Lung microvascular endothelial cell (primary cell): Measurements from ENCODE around the gene RBFOX1. TPM values are rescaled to one million over a fixed set of nuclear protein-coding genes. Genes with fewer than 3 reads are reported as not detected.

ENCODE experiments used
- DNase-seq, 2 donors: peaks; one replicate each; pipeline versions ENCODE4 v3.0.0 to v3.0.0-alpha.2; 2010; ENCODE audit warnings: low read depth in 2 of 2
- total RNA-seq: library from RNA; depleted of rRNA; stranded (reverse); fragments of >200 nt; gene quantifications from 2 replicates; pipeline ENCODE4 v1.2.1, GENCODE V29; 2014

Gene RBFOX1
- total RNA-seq, result not detected in 2 replicates

DNA sequence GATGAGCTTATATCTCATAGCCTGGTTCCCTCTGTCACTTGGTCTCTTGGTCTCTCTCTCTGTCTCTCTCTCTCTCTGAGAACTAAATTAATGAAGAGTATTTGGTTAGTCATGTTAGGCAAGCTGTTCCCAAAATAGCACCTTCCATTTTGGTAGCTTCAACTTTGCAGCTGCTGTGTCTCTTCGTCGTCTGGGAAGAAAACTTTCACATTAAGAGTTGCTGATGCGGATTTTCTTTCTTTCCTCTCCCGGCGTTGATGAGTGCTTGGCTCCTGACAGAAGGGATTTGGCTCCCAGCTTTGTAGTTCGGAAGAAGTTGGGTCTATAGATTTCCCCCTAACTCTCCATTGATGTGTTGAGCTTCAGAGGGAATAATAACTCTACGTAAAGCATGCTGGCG, at the start of gene RBFOX1:
RBFOX1 (plus strand) TSS at position 235 of the 400 bp plus-strand sequence.
- no peak for DNase-seq

DNA sequence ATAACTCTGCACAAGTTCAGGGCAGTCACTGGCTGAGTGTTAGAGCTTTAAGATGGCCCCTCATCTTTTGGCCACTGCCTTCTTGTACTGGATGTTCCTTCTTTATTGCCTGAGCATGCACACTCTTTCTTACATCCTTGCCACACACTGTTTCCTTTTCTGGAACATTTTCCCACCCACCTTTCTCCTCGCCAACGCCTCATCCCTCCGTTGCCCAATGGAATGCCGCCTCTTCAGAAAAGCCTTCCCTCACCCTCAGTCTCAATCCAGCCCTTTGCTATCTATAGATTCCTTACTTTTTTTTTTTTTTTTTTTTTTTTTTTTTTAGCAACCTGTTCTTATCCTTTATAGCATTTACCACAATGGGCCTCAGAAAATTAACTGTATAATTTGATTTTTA, 47.9 kb upstream of the RBFOX1 start:
- DNase-seq, result no peak

DNA sequence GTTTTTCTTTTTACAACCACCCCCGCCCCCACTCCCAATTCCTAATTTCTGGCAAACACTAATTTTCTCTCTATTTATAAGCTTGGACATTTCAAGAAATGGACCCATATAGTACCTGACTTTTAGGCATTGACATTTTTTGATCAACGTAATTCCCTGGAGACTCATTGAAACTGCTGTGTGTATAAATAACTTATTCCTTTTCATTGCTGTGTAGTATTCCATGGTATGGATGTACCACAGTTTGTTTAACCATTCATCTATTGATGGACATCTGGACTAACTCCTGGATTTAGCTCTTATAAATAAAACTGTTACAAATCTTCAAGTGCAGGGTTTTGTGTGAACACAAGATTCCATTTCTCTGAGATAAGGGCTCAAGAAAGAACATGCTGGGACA, 47.1 kb upstream of the RBFOX1 start:
- DNase-seq, result no peak

DNA sequence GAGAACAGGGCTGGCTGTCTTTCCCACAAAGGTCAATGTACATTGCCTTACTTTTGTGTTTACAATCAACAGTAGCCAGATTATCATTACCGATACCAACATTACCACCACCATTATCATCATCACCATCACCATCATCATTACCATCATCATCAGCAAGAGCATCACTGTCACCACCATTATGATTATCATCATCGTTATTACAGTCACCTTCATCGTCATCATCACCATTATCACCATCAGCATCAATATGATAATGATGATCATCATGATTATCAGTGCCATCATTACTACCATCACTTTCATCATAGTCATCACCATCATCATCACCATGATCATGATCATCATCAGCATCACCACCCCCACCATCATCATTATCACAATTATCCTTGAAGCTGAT, 43.3 kb upstream of the RBFOX1 start:
- DNase-seq, result no peak

DNA sequence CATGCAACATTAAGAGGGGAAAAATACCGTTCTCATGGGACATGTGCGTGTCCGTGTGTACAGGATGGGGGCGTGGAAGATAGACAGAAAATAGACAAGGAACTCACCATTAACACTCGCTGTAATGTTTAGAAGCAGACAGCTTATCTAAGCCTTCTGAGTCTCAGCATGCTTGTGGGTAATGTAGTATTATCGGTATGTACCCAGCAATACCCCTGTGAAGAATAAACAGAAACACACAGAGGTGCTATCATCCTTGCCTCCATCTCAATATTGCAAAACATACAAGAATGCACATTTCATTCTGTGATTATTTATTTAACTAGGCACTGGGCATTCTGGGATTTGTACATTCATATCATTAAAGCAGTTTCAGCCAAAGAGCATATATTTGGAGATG, 42.0 kb upstream of the RBFOX1 start:
- DNase-seq, result no peak

DNA sequence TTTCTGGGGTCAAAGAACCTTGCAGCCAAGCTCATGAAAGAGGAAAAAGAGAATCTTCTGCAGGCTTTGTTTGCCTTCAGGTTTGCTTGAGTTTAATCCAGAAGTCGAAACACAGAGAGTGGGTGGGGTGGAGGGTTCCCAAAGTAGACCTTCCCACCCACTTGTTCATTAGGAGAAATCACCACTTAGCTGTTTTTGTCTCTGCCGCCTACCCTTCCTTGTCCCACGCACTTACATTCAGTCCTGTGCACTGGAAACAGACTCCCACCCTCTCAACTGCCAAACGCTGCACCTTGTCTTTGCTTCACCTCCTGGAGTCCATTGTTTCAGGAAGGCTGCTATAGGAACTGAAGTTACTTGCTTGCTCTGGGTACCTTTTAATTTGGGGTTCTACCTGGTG, 38.6 kb upstream of the RBFOX1 start:
- DNase-seq, result no peak

DNA sequence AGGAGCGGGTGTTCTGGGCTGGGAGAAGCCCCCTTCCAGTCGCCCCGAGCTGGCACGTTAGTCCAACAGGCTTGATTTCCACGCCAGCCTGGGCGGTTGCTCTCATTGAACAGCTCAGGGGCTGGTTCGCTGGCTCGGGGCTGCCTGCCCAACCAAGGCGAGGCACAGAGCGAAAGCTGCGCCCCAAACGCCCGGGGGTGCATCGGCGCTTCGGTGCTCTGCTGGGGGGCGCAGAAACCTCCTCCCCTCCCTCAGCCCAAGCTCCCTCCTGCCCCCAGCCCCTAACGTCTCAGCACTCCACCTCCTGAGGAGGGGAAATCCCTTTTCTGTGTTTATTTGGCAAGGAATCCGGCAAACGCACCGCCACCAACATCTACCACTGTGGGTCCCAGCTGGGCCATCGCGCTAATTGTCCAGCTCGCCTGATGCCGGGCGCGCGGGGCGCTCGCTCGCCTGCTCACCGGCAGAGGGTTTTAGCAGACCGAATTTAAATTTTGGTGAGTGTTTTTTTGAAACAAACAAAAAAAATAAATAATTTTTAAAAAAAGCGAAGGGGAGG, 29.5 kb upstream of the RBFOX1 start:
- no peak for DNase-seq

DNA sequence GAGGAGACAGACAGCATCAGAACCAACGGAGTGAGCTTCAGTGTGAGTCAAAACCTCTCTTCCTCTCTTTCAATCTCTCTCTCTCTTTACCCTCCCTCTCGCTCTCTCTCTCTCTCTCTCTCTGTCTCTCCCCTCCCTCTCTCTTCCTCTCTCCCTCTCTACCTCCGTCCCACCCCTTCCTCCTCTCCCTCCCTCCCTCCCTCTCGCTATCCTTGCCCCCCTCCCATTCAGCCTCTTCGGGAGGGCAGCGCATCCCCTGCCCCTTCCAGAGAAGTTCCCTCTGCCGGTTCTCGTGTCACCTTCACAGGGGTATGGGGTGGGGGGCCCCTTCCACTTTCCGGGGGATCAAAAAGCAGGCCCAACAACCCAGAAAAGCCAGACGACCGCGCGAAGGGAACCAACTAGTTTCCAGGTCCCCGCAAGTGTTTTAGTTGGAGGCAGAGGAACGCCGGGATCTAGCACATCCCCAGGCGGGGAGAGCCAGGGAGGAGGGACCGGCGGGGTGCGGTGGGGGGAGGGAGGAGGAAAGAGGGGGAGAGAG, 28.9 kb upstream of the RBFOX1 start:
- no peak for DNase-seq

DNA sequence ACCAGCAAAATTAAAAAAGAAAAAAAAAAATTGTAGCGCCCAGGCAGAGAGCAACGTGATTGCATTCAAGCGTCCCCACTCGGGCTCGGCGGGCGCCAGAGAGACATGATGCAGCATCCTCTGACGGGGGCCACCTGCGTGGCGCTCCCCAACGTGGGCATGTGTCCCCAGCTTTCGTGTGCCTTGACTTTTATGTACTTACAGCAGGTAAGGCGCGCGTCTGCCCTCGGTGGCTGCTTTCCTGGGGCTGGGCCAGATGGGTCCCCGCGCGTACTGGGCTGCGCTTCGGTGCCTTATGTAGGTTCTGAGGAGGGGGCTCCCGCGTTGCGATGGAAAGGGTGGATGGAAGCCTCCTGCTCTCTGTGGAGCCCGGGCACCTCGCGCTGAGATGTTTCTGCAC, 28.4 kb upstream of the RBFOX1 start:
- no peak for DNase-seq

DNA sequence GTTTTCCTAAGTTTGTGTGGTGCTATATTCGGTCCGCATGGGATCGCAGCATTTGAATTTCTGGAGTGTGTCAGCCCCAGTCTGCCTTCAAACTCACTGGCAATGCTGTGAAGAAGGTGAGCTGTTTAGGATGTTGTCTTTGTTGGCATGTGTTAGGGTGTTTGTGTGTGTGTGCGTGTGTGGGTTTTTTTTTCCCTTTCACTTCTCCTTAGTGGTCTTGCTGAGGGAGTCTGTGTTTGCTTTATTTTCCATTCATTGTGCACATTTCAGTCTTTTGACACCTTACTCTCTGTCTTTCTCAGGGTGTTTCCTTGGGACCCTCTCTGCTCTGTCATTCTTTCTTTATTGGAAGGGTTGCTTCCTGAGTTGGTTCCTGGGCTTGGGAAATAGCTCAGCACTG, 27.7 kb upstream of the RBFOX1 start:
- DNase-seq, result no peak

DNA sequence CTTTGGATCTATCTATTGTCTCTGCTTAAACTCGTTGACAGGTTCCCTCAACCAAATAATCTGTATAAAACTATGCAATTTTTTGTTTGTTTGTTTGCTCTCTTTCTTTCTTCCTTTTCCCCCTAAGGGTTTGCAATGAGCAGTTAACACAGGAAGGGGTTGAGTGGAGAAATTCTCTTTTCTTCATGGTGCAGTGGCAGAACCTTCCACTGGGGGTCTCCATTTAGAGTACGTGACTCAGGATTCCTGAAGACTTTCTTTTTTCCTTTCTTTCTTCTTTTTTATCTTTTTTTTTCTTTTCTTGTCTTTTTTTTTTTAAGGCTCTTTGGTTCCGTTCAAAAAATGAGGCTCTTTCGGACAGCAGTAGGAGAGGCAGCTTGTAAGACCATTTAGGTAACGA, 19.5 kb upstream of the RBFOX1 start:
- DNase-seq, result no peak

DNA sequence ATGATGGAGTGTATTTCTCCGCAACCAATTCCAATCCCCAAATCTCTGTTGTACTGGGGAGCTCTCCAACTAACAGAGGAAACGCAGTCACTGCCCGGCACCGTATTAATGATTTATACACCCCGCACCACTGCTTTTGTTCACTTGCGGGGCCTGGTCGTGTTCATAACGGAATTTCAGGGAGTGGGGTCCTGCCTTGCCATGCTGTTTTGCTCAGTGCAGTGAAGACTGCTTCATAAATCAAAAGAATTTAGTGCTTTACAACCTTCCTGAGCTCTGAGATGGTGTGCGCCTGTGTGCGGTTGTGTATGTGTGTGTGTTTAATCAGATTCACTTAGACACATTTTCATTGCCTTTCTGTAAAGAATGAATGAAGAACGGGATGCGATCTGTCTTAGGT, 18.5 kb upstream of the RBFOX1 start:
- DNase-seq, result no peak

DNA sequence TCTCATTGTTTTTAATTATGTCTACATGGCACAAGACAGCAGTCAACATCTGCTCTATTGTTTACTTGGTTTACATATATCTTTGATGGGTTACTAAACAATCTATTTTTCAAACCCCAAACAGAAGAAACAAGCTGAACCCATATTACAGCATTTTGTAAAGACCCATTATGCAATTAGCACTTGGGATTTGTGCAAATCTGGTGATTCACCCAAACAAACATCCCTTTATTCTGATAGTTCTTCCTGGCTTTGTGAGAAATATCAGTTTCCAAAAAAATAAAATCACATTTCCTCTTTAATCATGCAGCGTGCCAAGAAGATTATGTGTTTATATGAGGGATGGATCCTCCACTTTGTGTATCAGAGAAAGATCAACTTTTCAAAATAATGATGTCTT, 16.8 kb upstream of the RBFOX1 start:
- no peak for DNase-seq

DNA sequence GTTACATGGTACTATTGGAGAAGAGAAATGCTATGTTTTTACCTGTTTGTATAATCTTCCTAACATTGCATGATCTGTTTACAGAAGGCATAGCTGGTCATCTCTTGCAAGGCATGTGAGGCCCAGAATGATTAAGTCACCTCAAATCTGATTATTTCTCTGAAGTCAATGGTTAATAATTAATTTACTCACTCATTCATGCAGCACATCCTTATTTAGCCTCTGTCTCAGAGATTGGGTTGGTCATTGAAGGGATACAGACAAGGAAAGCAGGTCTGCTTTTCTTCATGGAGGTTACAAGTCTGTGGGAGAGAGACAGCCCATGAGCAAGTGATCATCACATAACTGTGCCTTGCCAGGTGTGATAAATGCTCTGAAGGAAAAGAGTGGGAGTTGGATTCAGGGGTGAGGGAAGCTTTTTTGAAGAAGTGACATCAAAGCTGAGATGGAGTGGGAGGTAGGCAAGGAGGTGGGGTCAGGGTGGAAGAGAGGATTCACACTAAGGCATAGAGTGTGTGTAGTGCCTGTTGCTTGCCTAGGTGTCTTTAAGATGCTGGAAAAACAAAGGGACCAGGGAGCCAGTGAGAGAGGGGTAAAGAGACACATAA, 16.3 kb upstream of the RBFOX1 start:
- no peak for DNase-seq

DNA sequence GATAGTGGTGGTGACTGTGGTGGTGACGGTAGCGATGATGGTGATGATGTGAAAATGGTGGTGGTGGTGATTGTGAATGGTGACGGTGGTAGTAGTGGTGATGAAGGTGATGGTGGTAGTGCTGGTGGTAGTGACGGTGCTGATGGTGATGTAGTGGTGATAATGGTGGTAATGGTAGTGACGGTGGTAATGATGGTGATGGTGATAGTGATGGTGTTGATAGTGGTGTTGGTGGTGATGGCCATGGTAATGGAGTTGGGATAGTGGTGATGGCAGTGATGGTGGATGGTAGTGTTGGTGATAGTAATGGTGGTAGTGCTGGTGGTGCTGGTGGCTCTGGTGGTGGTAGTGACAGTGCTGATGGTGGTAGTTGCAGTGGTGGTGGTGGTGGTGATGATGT, 14.7 kb upstream of the RBFOX1 start:
- no peak for DNase-seq

DNA sequence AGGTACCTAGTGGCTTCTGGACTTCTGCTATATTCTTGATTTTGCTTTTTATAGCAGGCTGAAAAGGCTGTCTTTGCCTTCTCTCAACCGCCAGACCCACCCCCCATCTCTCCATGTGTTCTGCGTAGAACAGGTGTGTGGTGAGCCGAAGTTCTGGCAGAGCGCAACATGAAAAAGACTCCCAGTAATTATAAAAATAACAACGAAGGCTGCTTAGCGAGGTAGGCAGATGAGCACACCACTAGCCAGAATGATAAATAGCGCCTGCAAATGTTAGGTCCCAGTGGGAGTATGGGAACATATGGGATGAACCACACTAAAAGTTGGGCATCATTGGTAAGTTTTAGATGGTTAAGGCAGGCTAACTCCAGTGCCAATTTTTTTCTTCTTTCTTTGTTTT, 14.0 kb upstream of the RBFOX1 start:
- DNase-seq, result no peak

DNA sequence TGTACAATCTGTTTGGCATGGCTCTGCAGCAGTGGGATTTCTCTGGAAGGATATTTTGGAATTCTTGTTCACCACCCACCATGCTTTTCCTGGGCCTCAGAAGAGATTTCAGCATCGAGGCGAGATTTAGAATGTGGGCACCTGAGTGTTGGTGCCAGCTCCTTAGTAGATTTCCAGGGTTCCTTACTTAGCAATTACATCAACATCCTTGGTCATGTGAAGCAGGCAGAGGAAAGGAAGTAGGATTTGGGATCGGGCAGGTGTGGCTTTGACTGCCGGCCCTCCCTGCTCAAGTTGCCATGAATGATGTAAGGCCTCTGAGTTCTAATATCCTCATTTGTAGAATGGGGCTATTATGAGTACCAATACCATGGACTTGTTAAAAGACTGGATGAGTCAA, 13.1 kb upstream of the RBFOX1 start:
- DNase-seq, result no peak

DNA sequence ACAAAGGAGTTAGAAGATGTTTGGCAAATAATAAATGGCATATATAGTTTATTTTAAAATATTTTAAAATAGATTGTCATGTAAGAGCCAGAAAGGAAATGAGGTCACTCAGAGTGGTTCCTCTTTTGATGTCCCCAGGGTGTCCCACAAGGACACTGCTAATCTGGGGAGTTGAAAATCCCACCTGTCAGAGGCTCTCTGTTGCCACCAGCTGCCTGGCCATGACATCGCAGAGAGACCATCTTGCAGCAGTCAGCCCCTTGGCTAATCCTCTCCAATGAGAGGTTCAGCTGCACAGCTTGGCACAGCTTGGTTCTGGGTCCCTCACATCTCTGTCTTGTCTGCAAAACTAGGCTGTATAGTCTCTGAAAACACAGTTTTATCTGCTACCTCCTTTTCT, 11.0 kb upstream of the RBFOX1 start:
- no peak for DNase-seq

DNA sequence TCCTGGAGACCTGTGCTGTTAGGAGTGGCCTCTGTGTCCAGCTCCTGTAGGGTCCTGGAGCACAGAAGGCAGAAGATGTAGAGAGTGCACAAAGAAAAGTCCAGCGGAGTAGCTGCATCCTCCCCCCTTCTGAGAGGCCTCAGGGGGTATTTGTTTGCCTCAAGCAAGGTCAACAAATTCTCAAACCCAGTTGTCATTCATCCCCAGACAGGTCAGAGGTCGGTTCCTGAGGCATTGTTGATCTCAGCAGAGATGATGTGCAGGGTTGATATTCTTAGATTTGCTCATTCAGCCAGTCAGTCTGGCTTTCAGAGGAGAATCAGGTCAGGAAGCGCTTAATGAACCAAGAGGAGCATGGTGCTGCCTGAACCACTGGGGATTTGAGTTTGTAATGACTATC, 8.3 kb upstream of the RBFOX1 start:
- no peak for DNase-seq

DNA sequence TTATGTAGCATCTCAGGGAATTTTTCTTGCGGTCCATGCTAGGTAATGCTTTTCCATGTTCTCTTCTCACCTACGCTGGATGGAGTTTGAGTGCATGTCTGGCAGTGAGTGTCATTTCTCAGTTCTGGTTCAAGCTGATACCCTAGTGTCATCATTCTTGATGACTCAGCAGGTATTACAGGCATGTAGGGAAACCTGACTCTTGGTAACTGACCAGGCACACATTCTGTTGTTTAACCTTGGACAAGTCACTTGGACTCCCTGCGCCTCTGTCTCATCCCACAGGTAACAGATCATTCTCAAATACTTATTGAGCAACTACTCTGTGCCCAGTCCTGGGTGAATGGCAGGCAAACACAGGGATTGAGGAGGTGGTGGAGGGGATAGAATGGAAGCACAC, 6.8 kb upstream of the RBFOX1 start:
- no peak for DNase-seq

DNA sequence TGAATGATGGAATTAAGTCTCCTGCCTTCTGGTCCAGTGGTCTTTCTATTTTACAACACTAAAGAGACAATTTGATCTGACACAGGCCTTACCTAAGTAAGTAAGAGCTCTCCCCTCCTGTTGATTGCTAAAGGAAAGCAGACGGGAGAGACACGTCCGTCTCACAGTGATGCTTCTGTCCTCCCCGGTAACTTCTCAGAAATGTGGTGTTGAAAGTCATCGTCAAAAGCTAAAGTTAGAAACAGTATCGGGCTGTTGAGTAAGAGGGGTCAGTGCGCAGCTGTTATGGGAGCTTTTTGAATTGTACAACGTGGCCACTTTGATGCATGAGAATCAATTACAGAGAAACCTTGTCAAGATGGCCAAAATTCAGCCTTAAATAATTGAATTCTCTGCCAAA, 1.9 kb upstream of the RBFOX1 start:
- no peak for DNase-seq

DNA sequence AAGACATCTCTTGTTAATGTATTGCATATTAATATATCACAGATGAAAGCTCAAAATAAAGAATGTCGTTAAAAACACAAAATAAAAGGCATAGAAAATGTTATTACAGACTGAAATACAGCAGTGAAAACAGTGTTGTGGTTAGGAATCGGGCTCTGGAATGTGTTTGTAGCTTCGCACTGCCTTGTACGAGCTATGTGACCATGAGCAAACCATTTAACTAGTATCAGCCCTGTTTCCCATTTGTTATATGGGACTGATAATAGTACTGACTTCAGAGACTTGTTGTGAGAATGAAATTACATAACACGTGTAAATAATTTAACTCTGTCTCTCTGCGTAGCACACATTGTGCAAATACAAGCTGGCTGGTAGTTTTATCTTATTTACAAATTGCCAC, 648 bp upstream of the RBFOX1 start:
- DNase-seq, result no peak

DNA sequence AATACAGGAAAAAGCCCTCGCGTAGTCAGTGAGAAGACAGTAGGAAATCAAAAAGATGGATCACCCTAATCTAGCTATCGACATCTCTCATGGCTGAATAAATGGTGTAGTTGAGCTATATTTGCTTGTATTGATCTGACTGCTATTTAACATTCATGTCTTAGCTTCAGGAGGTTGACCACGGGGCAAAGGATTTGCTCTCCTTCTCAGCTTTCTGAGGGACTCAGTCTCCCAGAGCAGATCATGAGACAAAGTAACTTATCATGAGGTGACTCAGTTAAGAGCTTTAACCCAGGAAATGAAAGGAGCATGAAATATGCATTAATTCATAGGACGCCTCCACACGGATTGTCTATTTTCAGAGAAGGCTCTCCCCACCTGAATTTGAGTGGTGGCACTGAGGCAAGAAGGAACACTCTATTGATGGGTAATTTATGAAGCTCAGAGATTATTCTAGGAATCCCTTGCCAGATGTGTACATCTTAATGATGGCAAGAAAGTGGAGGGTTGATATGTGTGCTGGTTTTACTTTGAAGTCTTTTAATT, 608 bp downstream of the RBFOX1 start:
- no peak for DNase-seq
